GM18520 (cell line): ENCODE results near the gene MED31.
A peak's percentile ranks its signal among the peaks of the same experiment; 100 is the strongest.
"Not testable (repeated sequence)": the region's sequence is repeated elsewhere in the genome, so short reads cannot be mapped to it uniquely, and the experiment has no call there.

Experiments used
- ATAC-seq: cut with Tn5 transposase; IDR thresholded peaks from one replicate; pipeline ENCODE4 v1.9.1; 2021; ENCODE audit not compliant: unreplicated experiment

MED31 gene

GRCh38 chr17:6656797-6657632, 5.6 kb upstream of the MED31 start:
- not testable (repeated sequence) for ATAC-seq

GRCh38 chr17:6655732-6656361, 4.4 kb upstream of the MED31 start:
- not testable (repeated sequence) for ATAC-seq

- ATAC-seq: no peak
Measured at GRCh38 chr17:6654841-6655731, 3.7 kb upstream of the MED31 start.

GRCh38 chr17:6651919-6652452, 581 bp upstream of the MED31 start:
- peak; percentile 15 for ATAC-seq

- ATAC-seq: no peak
Measured at GRCh38 chr17:6648181-6648580, 3.2 kb downstream of the MED31 start.

- ATAC-seq: no peak
Measured at GRCh38 chr17:6643451-6644125, 7.8 kb downstream of the MED31 start.

GRCh38 chr17:6642592-6642991, 8.8 kb downstream of the MED31 start:
- ATAC-seq: no peak

GRCh38 chr17:6641247-6641863, 10.1 kb downstream of the MED31 start:
- ATAC-seq: no peak

GRCh38 chr17:6640536-6641246, 10.7 kb downstream of the MED31 start, which contains the start of the genes KIAA0753 and TXNDC17:
TSS of gene KIAA0753 (minus strand) at chr17:6640711. CDS start at chr17:6635103, 5,608 bp downstream.
TSS of gene TXNDC17 (plus strand) at chr17:6641060. CDS start at chr17:6641083, 23 bp downstream.
- ATAC-seq: peak; percentile 83

- no peak for ATAC-seq
Measured at GRCh38 chr17:6639586-6640535, 11.5 kb downstream of the MED31 start.

- no peak for ATAC-seq
Measured at GRCh38 chr17:6639014-6639585, 12.3 kb downstream of the MED31 start.

- no peak for ATAC-seq
Measured at GRCh38 chr17:6638046-6638908, 13.1 kb downstream of the MED31 start.

GRCh38 chr17:6637458-6637840, 14.0 kb downstream of the MED31 start:
- no peak for ATAC-seq

GRCh38 chr17:6636616-6637457, 14.6 kb downstream of the MED31 start:
- no peak for ATAC-seq

- ATAC-seq: no peak
Measured at GRCh38 chr17:6636105-6636504, 15.3 kb downstream of the MED31 start.

GRCh38 chr17:6633263-6633662, 18.1 kb downstream of the MED31 start:
- no peak for ATAC-seq
